OCI-LY1 (cell line): ENCODE measurements around the gene TBL1Y.

Source experiments
- CTCF ChIP-seq: fragments of 200-600 bp; sonication (generic), shearing (Covaris generic); IDR thresholded peaks from 2 replicates; pipeline ENCODE4 v1.5.1; 2017; ENCODE audit warnings: mild to moderate bottlenecking, antibody characterized with exemption, low read length, moderate library complexity, mixed read lengths
- EZH2 ChIP-seq: fragments of 200-600 bp; sonication (generic), shearing (Covaris generic); IDR thresholded peaks from 2 replicates; pipeline ENCODE4 v1.8.0; 2017; ENCODE audit warnings: borderline replicate concordance, mixed run types, mild to moderate bottlenecking, antibody characterized with exemption, low read length, moderate library complexity, mixed read lengths

DNA sequence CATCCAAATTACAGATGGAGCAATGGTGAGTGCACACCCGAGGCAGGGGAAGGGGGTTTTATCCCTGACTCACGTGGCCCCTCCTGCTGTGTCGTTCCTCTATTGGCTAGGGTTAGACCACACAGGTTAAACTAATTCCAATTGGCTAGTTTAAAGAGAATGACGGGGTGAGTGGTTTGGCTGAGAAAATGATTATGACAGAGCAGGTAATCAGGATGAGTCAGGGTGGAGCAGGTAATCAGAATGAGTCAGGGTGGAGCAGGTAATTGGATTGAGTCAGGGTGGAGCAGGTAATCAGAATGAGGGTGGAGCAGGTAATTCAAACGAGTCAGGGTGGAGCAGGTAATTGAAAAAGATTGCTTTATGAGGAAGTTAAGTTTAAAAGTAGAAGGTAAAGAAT lies 146.4 kb downstream of the TBL1Y start:
- TF ChIP-seq CTCF (no peak), EZH2 (no peak)
